ENCODE results near the gene LGI2.

GRCh38 chr4:25063116-25063515, 32.4 kb upstream of the LGI2 start:
- TF ChIP-seq CTCF (IDR thresholded peaks at IDR 0.05) (no peak), ZNF281 (CRISPR knock-in tag; IDR thresholded peaks at IDR 0.05) (no peak), ETV6 (CRISPR knock-in tag; IDR thresholded peaks at IDR 0.05) (no peak), EMX1 (CRISPR knock-in tag; IDR thresholded peaks at IDR 0.05) (no peak), NR2C2 (CRISPR knock-in tag; IDR thresholded peaks at IDR 0.05) (no peak), NR3C1 (CRISPR knock-in tag; conservative IDR thresholded peaks at IDR 0.05; ENCODE audit: low read depth) (no peak), ZBTB43 (CRISPR knock-in tag; IDR thresholded peaks at IDR 0.05) (no peak), ARID4B (CRISPR knock-in tag; IDR thresholded peaks at IDR 0.05; ENCODE audit: borderline replicate concordance) (no peak), MYBL2 (CRISPR knock-in tag; IDR thresholded peaks at IDR 0.05) (no peak), NR1H2 (CRISPR knock-in tag; IDR thresholded peaks at IDR 0.05) (no peak), USF2 (CRISPR knock-in tag; IDR thresholded peaks at IDR 0.05) (no peak), E2F1 (CRISPR knock-in tag; IDR thresholded peaks at IDR 0.05) (no peak)
